Activated effector memory CD4-positive, alpha-beta T cell treated with anti-CD3 and anti-CD28 coated beads, Interleukin-2, amount 50 U/mL, for 16 hours (primary cell): ENCODE data around the gene CNOT2.

Source experiments
- DNase-seq: peaks from one replicate; pipeline ENCODE4 v3.0.0-alpha.2; 2020

The CNOT2 gene

DNA sequence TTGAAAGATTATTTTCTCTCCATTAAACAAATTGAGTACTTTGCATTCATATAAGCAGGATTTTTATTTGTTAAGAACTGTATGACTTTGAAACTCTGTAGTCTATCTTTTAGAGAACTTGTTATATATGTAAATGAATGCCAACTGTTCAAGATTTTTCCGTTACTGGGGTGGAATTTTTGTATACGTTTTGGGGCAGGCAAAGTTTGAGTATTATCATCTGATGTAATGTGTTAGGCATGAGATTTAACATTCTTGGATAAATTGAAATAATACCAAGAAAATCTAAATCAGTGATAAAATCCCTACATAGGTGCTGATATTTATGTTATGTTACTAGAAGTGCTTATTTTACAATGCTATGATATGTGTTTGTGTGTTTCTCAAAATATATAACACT lies 8.4 kb downstream of the CNOT2 start:
- DNase-seq, result no peak

DNA sequence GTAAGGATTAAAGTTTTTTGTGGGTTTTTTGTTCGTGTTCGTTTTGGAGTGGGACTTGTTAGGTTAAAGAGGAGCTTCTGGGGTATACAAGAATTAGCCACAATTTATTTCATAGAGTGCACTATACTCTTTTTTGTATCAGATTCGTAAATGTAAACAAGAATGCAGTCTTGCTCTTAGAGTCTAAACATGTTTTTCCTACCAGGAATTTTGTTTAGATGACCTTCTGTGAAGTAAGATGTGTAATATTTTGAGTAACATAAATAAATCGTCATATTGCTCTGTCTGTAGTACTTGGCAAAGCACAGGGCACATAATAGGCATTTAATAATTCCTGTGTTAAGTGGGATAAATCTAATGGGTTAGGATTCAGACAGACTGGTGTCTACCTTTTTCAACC lies 9.6 kb downstream of the CNOT2 start:
- DNase-seq, result no peak

DNA sequence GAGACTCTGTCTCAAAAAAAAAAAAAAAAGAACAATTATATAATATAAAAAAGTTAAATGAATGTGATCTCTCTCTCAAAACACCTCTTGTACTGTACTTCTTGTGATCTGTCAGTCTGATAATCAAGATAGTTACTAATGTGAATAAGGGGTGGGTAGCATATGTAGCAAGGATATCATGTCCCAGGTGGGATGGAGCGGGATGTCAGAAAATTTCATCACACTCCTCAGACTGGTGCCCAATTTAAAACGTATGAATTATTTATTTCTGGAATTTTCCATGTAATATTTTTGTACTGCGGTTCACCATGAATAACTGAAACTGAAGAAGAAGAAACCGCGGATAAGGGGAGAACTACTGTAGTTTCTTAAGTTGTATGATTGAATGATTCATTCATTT lies 11.0 kb downstream of the CNOT2 start:
- DNase-seq, result no peak

DNA sequence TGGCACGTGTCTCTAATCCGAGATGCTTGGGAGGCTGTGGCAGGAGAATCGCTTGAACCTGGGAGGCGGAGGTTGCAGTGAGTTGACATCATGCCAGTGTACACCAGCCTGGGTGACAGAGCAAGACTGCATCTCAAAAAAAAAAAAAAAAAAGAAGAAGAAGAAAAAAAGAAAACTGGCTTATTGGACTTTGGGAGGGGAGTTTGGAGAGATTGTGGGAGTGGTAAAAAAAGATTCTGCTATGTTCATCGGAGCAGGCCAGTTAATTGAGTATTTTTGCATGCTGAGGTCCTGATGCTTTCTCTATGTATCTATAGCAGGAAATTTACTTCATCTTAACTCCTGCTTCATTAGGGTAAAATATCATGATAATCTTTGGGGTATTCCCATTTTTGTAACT lies 11.6 kb downstream of the CNOT2 start:
- no peak for DNase-seq

DNA sequence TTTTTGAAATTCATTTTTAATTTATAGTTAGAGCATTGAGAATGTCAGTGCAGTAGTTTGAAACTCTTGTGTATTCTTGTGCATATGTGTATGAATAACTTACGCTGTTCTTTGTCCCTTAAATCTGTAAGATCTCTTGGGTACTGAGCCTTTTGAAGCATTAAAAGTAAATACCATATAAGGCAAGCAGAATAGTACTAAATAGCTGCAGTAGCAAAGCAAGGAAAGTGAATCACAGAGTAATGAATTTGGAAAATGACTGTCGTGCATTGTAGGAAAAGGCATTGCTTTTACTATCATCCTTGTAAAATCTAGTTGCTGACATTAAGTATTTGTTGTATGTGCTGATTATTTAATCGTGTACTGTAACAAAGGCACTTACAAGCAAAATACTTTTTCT lies 12.1 kb downstream of the CNOT2 start:
- no peak for DNase-seq

DNA sequence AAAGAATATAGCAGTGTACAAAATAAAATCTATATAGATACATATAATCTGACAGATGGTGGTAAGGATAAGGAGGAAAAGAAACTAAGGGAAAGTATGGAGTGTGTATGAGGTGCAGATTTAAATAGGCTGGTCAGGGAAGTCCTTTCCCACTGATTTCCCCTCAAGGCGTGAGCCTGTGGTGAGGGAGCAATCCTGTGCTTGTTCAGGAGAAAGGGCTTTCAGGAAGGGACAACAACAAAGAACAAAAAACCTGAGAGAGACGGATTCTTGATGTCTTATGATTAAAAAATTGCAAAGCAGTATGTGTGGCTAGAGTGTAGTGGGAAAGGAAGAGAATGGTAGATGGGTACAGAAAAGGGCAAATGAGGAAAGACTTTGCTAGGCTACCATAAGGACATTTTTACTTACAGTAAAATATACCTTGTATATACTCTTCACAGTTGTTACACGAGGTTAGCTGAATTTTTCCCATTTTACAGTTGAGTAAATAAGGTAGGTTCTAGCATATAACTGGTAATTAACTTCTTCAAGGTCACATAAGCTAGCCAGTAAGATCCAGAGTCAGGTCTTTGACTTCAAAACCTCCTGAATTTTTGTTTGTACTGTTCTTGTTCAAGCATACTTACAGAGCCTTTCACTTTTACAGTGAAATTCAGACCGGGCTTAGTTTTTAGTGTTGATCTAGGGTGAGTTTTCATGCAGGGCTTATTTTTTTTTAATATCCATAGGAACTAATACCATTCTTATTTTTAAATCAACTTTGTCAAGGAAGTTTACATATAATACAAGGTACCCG lies 15.6 kb downstream of the CNOT2 start:
- DNase-seq, result no peak

DNA sequence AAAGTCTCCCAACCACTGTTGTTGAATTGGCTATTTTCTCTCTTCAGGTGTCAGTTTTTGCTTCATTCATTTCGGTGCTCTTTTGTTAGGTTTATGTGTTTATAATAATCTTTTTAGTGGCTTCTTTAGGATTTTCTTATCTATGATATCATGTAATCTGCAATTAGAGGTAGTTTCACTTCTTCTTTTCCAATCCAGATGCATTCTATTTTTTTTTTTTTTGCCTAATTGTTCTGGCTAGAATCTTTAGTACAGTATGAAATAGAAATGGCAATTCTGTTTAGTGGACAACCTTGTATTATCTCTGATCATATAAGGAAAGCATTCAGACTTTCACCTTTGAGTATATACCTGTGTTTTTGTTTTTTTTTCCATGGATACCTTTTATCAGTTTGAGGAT lies 17.4 kb downstream of the CNOT2 start:
- DNase-seq, result no peak

DNA sequence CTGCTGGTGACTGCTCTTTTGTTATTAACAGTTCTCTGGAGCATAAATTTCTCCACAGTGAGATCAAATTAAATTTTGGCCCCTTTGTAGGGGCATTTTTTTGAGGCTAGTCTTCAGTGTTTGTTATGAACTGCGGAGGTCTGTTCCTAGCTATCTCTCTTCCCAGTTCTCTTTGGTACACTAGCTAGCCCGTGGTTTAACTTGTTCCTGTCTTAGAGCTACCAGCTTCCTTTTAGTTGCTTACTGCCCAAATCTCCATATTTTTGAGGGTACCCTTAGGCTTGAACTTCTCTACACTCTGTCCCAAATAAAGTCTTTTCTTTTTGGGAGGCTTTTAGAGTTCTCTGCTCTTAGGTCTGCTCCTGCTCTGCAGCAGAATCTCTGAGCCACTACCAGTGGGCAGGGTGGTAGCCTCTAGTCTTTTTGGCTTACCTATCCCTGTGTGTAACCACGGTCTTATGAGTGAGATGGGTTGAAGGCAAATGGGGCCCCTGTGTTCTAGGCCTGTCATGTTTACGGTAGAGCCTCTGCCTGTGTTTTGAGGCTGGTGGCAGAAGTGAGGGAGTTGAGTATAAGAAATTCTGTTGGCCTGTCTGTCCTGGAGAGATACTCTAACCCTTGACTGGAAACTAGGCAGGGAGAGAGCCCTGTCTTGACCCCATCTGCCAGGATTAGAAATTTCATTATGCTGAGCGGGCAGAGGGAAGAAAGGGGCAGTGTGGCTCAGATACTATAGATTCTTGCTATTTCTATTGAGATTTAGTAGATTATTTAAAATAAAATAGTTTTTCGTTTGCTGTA lies 21.0 kb downstream of the CNOT2 start:
- DNase-seq, result no peak

DNA sequence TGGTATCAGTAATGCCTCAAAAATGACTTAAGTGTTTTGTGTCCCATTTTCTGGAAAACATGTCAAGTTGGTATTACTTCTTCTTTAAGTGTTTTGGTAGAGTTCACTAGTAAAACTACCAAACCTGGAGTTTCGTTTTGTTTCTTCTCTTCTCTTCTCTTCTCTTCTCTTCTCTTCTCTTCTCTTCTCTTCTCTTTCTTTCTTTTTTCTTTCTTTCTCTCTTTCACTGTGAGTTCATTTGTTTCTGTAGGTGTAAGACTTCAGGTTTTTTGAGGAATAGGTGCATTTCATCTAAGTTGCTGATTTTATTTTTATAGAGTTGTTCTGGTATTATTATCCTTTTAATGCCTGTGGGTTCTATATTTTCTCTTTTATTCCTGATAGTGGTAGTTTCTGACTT lies 21.9 kb downstream of the CNOT2 start:
- no peak for DNase-seq

DNA sequence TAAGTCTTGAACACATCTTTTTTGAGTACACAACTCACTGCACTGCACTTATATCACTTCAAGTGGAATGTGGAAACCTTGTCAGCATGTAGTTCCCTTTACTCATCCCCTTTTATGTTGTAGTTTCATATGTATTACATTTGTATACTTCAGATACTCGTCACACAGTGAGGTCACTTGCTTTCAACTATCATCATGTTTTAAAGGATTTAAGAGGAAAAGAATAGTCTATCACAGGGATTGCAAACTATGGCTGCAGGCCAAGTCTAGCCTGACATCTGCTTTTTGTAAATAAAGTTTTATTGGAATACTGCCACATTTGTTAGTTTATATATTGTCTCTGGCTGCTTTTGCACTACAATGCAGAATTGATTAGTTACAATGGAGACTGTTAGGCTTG lies 24.3 kb downstream of the CNOT2 start:
- DNase-seq, result no peak

DNA sequence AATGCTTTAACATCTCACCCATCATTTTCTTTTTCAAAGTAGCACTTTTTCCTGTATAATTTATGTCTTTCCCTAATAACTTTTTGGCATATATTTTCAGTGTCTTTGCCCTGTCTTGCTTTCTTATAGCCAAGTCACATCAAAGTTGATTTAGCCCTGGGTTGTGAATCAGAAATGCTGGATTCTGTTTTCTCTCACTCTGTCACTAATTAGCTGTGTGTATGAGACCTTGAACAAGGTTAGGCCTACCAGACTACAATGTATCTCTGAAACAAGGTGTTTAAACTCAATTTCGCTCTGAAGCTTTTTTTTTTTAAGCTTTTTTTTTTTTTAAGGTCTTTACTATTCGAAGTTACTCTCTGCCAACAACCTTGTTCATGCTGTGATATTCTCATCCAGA lies 25.7 kb downstream of the CNOT2 start:
- DNase-seq, result no peak

DNA sequence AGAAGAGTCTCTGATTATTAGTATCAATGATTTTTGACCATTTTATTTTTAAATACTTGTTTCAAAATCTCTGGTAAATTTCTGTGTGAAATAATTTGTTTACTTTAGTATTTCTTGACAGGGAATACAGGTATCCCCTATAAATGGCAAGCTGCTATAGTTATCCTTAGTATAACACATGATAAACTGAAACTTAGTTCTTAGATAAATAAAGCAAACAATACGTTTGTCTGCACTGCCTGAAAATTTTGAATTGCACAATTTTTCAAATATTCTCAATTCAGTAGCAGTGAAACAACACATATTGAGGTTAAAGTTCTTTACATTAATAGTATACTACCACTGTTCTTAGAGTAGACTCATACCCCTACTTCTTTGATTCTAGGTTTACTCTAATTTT lies 26.9 kb downstream of the CNOT2 start:
- no peak for DNase-seq

DNA sequence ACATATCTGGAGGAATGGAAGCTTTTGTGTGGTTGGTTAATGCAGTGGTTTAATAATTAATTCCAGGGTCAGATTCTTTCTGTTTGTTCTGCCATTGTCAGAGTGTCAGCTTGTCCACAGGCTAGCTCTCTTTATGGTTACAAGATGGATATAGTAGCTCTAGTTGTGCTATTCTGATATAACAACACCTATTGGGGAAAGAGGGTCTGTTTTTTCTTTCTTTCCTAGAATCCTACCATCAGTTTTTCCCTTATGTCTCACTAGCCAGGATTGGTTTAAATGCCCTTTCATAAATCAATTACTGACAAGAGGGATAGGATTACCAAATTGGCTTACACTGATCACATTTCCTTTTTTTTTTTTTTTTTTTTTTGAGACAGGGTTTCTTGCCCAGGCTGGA lies 27.8 kb downstream of the CNOT2 start:
- DNase-seq, result no peak

DNA sequence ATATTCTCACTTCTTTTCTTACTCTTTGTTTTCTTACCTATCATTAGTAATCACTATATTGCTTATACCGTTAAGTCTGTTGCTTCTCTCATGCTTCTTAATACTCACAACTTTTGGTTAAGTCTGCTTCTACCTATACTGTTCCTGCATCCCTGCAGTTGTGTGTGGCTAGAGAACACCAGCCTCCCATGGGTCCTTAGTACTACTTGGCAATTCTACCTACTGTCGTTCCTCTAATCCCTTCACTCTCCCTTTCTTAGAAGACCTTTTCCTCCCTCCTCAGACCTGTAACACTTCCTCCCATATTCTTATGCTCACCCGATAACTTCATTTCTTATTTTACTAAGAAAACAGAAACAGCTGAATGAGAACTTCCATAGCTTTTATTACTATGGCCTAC lies 29.3 kb downstream of the CNOT2 start:
- DNase-seq, result no peak

DNA sequence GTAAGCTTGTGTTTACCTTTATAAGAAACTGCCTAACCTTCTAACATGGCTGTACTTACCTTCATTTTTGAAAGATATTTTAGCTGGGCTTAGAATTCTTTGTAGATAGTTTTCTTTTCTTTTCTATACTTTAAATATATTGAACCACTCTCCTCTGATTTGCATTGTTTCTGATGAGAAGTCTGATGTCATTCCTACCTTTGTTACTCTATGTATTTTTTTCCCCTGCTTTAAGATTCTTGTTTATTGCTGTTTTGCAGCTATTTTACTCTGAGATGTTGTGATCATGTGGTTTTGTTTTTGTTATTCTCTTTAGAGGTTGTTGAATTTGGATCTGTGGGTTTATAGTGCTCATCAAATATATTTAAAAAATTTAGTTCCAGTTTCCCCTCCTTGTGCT lies 31.8 kb downstream of the CNOT2 start:
- no peak for DNase-seq

DNA sequence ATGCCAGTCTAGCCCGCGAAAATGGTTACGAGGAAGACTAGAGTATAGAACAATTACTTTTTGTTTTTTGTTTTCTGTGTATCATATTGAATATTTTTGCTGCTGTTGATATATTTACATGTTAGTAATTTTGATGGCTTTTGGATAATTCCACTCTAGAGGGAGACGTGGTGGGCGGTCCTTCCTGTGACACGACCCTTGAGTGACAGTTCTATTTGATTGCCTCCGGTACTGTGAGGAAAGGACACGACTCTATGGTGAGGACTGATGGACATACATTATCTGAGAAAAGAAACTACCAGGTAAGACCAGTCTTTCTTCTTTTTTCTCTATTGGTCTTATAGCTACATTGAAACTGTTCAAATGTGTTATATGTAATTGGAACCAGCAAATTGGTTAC lies 34.7 kb downstream of the CNOT2 start:
- no peak for DNase-seq

DNA sequence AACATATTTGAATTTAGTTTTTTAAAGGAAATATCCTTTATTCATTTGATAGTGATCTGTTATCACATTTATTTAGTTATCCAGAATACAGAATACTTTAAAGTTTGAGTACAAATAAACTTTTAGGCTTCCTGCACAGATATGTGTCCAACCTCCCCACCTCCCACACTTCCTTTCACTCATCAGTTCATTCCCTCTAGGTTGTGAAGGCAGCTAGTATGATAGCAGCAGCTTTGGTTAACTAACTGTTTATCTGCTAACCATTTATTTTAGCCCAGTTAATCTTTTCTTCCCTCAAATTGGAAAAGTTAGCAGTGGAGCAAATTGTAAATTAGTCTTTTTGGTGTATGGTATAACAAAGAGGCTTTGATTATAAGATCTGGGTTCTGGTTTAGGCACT lies 35.7 kb downstream of the CNOT2 start:
- no peak for DNase-seq

DNA sequence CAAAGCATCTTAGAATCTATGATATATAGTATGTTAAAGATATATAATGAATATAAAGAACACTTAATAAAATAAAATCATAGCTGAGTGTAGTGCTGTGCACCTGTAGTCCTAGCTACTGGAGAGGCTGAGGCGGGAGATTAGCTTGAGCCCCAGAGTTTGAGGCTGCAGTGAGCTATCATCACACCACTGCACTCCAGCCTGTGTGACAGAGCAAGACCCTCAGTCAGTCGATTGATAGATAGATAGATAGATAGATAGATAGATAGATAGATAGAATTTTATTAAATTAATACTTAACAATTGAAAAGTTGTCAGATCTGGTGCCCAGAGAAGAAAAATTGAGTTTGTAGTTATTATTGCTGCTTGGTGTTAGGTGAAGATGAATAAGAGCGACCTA lies 40.0 kb downstream of the CNOT2 start:
- no peak for DNase-seq

DNA sequence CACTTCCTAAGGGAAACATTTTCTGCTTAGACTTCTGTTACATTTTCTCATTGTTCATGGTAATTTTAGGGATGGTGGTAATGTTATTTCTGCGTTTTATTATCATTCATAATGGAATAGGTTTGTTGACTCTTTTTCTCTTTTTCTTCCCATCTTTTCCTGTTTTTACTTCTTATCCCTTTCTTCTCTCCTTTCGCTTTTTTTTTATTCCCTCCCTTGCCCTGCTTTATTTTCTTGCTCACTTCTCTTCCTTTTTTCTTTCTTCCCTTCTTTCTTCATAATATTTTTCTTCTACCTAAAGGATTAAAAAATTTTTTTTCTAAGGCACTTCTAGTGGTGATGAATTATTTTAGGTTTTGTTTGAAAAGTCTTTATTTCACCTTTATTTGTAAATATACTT lies 45.6 kb downstream of the CNOT2 start:
- no peak for DNase-seq

DNA sequence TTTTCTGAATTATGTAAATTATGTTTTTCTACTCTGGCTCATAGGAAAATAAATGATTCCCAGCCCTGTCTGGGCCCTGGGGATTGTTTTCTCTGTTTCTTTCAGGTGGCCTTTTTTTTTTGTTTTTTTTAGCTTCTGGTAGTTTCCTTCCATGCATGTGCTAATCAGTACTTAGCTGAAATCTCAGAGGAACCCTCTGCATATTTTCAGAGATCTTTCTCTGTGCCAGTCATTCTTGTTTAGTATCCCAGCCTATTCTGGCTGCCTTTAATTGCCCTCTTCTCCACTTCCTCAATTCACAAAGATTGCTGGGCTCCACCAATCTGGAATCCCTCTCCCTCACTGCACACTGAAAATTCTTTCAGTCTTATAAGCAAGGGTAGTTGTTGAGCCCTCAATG lies 46.9 kb downstream of the CNOT2 start:
- no peak for DNase-seq

DNA sequence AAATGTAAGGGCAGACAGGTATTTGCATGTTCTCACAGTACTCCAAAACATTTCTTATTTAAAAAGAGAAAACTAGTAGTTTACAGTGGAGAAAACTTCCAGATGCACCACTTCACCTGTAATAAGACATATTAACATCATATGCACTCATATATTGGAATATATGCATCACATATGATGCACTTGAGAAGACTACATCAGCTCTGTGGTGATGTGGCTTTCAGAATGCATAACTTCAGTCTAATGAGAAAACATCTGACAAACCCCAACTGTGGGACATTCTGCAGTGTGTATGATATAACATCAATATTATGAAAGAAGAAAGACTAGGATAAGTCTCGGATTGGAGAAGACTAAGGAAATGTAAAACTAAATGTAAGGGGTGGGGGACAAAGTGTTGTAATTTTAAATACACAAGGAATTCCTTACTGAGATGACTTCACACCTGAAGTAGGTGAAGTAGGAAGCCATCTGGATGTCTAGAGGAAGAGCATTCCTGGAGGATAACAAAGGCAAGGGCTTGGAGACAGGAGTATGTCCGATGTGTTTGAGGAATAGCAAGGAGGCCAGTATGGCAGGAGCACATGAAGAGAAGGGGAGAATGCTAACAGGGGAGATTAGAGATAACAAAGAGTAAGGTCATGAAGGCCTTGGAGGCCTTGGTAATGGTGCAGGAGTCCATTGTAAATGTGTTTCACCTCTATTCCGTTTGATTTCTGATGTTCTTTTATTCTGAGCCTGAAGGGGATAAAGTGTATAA lies 49.0 kb downstream of the CNOT2 start:
- DNase-seq, result no peak

DNA sequence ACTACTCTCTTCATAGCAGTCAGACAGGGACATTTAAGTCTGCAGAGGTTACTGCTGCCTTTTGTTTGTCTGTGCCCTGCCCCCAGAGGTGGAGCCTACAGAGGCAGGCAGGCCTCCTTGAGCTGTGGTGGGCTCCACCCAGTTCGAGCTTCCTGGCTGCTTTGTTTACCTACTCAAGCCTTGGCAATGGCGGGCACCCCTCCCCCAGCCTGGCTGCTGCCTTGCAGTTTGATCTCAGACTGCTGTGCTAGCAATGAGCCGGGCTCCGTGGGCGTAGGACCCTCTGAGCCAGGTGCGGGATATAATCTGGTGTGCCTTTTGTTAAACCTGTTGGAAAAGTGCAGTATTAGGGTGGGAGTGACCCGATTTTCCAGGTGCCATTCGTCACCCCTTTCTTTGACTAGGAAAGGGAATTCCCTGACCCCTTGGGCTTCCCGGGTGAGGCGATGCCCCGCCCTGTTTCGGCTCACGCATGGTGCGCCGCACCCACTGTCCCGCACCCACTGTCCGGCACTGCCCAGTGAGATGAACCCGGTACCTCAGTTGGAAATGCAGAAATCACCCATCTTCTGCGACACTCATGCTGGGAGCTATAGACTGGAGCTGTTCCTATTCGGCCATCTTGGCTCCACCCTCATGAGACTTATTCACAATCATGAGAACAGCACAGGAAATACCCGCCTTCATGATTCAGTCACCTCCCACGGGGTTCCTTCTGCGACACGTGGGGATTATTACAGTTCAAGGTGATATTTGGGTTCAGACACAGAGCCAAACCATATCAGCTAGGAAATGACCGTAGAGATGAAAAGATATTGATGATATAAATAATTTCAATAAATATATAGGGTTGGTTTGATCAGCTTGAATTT lies 61.7 kb downstream of the CNOT2 start:
- DNase-seq, result peak; percentile 74

DNA sequence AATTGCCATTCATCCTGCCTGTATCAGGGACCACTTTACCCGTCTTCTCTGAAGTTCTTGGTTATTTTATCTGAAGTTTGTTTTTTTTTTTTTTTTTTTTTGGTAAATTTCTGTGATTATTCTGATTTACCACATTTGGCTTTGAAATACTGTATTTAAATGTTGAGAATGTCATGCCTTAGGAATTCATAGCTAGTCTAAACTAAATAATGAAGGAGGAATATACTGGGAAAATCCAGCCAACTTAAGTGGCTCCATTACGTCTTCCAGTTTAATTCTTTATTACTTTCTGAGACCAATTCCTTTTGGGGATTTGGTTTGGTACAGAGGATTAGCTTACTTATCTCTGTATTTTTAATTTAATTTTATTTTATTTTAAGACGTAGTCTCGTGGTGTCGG lies 62.6 kb downstream of the CNOT2 start:
- no peak for DNase-seq
